Stomach (tissue), 9 donors: ENCODE measurements around the gene ANKRD33. TPM values are rescaled to one million over a fixed set of nuclear protein-coding genes. Genes with fewer than 3 reads are reported as not detected.

Experiments used
- DNase-seq, 2 donors: peaks; one replicate each; pipeline versions ENCODE4 v3.0.0 to v3.0.0-alpha.2; 2013 to 2019
- H3K27ac ChIP-seq, 5 donors: fragments of 200-600 bp in 4 of 5; sonication (generic) in 4 of 5; one replicate each; pipeline ENCODE4 v1.5.1; 2013 to 2019; ENCODE audit warnings: mild to moderate bottlenecking in 1 of 5, moderate library complexity in 1 of 5
- H3K27me3 ChIP-seq, 3 donors: fragments of 200-600 bp; sonication (generic); one replicate each; pipeline ENCODE4 v1.5.1; 2017 to 2019; ENCODE audit warnings: mixed run types in 1 of 3
- H3K36me3 ChIP-seq, 4 donors: fragments of 200-600 bp; sonication (generic); 1 replicate in 3 of 4; 2 replicates in 1 of 4; pipeline ENCODE4 v1.5.1; 2016 to 2019
- H3K4me1 ChIP-seq, 4 donors: fragments of 200-600 bp; sonication (generic); one replicate each; pipeline ENCODE4 v1.5.1; 2016 to 2019
- H3K4me3 ChIP-seq, 4 donors: fragments of 200-600 bp; sonication (generic) in 3 of 4; one replicate each; pipeline ENCODE4 v1.5.1; 2016 to 2019; ENCODE audit warnings: mild to moderate bottlenecking in 1 of 4
- H3K9me3 ChIP-seq, 4 donors: fragments of 200-600 bp; sonication (generic); one replicate each; pipeline ENCODE4 v1.5.1; 2016 to 2019
- EP300 ChIP-seq: sonication (generic); formaldehyde crosslinking; IDR thresholded peaks from one replicate; pipeline ENCODE4 v1.6.1; 2017; ENCODE audit warnings: antibody characterized with exemption
- POLR2A ChIP-seq, 4 donors: fragments of 450-650 bp; IDR thresholded peaks; one replicate each; pipeline ENCODE4 v1.6.1; 2016; ENCODE audit warnings: antibody characterized with exemption in 4 of 4, control low read depth in 2 of 4, mild to moderate bottlenecking in 1 of 4, moderate library complexity in 1 of 4
- POLR2AphosphoS5 ChIP-seq, 3 donors: sonication (generic); formaldehyde crosslinking; IDR thresholded peaks; one replicate each; pipeline ENCODE4 v1.6.1; 2016; ENCODE audit warnings: antibody characterized with exemption in 3 of 3
- WGBS, 5 donors: extraction: QIAGEN DNeasy Blood & Tissue Kit in 3 of 5; methylation state at CpG; one replicate each; pipeline versions ENCODE4 v1.1.5 to v1.1.7; 2013 to 2018; 5-methylcytosine and 5-hydroxymethylcytosine counted together
- intact Hi-C: fragments of 100-400 bp; cut with DNase I; formaldehyde crosslinking; loops from one replicate; pipeline ENCODE4 v1.15.1; 2023; ENCODE audit warnings: low total_unique reads
- polyA plus RNA-seq, 3 donors: library from polyadenylated mRNA; stranded (reverse); fragments of 200-250 nt; gene quantifications; one replicate each; pipeline ENCODE4 v1.2.3, GENCODE V29; 2013
- total RNA-seq, 5 donors: library from RNA; depleted of rRNA; stranded (reverse); fragments of >200 nt; gene quantifications; one replicate each; pipeline versions ENCODE4 v1.1.0 to v1.2.3, GENCODE V29; 2014 to 2016
- TF ChIP-seq, protein P1 (sequence below), 7 experiments: fragments of 450-650 bp in 4 of 7; fragments of 200-600 bp in 3 of 7; sonication (generic) in 3 of 7; IDR thresholded peaks; one replicate each; pipeline ENCODE4 v1.5.1; 2016 to 2019; ENCODE audit warnings: antibody characterized with exemption in 7 of 7, control low read depth in 2 of 7, mild to moderate bottlenecking in 1 of 7
- donor health status: healthy with polysubstance abuse.
- donor health status: Bipolar disorder and iron deficiency.
- donor health status: healthy.

Gene ANKRD33
- total and polyA plus RNA-seq, 8 donors: not detected

DNA sequence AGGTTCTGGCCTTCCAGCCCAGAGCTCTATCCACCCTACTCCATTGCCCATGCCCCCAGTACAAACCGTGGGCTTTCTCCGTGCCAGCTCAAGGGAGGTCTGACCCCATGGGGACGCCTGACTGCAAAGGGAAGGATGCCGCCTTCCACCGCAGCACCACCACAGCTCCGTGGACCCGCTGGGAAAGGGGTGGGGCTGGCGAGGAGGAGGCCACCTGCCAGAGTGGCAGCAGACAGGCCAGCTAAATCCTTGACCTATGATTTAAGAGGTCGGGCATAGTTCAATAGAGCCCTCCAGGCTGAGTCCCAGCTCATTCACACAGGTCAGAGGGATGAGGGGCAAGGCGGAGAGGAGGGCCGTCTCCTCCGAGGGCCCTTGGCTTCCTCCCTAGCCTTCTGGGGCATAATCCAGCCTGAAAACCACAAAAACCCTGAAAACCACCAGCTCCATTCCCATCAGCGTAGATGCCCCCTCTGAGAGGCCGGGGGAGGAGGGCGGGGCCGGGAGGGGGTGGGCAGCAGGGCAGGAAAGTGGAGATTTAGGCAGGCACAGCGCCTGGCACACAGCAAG, 24.5 kb upstream of the ANKRD33 start:
- Histone ChIP-seq H3K27ac (no peak overlapping the region), H3K4me3 (peak overlapping the region; percentile 20 to 43 (median 32)), H3K9me3 (no peaks in the 10 kb centered on the region), H3K27me3 (peaks cover 0 to 77% (median 31%) of the 10 kb centered on the region in 3 donors), H3K4me1 (peaks cover 15 to 22% (median 17%) of the 10 kb centered on the region in 4 donors), H3K36me3 (no peaks in the 10 kb centered on the region)
- WGBS, 5 donors: 22 to 42% (median 27%) methylated on average over 12 to 17 of the region's 17 CpGs
- no peak for TF ChIP-seq POLR2AphosphoS5 (IDR thresholded peaks at IDR 0.05)
- no peak for TF ChIP-seq POLR2A (IDR thresholded peaks at IDR 0.05)
- TF ChIP-seq, protein P1, sequence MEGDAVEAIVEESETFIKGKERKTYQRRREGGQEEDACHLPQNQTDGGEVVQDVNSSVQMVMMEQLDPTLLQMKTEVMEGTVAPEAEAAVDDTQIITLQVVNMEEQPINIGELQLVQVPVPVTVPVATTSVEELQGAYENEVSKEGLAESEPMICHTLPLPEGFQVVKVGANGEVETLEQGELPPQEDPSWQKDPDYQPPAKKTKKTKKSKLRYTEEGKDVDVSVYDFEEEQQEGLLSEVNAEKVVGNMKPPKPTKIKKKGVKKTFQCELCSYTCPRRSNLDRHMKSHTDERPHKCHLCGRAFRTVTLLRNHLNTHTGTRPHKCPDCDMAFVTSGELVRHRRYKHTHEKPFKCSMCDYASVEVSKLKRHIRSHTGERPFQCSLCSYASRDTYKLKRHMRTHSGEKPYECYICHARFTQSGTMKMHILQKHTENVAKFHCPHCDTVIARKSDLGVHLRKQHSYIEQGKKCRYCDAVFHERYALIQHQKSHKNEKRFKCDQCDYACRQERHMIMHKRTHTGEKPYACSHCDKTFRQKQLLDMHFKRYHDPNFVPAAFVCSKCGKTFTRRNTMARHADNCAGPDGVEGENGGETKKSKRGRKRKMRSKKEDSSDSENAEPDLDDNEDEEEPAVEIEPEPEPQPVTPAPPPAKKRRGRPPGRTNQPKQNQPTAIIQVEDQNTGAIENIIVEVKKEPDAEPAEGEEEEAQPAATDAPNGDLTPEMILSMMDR (IDR thresholded peaks at IDR 0.05): no peak
- TF ChIP-seq EP300: no peak
- peak in 1 of 2 donors; percentile 24 for DNase-seq
- intact Hi-C loops: no loop called here

DNA sequence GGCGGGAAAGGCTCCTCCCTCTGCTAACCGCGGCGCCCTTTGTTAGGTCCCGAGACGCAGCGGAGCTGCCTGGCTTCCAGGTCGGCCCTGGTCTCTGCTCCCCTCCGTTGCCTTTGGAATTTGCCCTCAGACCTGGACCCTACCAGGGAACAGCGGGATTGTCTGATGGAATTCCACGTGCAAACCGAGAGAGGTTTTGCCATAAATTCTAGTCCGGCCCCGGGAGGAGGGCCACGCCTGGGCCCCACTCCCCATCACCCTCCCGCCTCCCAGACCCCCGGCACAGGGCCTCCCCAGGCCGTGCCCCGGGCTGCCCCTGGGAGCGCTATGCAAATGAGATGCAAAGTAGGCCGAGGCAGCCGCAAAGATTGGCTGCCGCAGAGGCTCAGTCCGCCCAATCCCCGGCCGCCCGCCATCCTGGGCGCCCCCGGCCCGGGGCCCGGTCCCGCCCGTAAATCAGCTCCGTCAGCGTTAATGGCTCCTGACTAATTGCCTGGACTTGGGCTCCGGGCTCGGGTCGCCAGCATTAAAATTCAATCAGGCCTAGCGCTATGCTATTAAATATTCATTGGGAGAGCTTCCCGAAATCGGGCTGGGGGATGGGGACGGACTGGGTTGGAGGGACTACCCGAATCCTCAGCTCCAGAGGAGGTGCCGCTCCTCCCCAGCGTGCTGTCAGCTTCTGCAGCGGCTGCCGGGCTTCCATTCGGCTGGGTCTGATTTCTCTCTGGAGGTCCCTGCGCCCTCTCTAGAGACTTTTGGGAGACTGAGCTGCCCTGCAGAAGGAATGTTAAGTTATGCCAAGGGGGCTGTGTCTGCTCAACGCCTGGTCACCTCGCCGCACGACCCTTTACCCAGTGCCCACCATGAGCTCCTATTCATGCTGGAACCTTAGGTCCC, 23.7 kb upstream of the ANKRD33 start:
- Histone ChIP-seq H3K27me3 (peaks cover 0 to 79% (median 39%) of the 10 kb centered on the region in 3 donors), H3K9me3 (no peaks in the 10 kb centered on the region)
- peak in 1 of 2 donors; percentile 83 for DNase-seq

DNA sequence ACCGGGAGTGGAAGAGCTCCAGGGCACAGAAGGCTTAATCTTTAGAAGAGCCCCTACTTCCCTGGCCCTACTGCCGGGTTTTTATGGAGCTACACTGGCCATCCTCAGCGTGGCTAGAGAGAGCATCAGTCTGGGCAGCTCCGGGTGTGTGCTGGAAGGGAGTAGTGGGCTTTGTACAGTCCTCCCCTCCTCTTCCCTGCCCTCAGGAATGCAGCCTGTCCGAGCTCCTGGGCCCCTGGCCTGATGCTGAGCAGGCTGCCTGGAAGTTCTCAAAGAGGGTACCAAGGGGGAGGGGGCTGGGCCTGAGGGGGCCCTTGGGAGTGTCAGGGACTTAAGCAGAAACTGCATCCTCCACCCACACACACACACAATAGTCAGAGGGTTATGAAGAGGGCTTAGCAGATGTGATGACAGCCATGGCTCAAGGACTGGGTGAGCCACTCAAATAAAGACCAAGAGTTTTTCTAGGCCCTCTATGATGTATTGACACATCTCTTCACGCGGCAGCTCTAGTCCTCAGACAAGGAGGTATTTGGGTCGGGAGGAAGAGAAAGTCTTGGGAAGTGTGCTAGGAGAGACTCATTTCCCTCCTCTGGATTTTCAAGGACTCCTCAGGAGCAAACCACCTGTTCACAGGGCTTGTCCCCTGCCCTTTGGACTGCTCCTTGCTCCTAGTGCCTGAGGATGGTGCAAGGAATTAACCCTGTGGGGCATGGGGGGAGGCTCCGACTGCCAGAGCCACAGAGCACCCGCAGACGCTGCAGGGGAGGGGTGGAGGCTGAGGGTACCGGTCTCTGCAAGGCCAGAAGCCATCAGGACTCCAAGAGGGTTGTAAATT, 22.9 kb upstream of the ANKRD33 start:
- Histone ChIP-seq H3K4me1 (peaks cover 23 to 35% (median 30%) of the 10 kb centered on the region in 4 donors), H3K27me3 (peaks cover 0 to 82% (median 47%) of the 10 kb centered on the region in 3 donors), H3K9me3 (no peaks in the 10 kb centered on the region), H3K4me3 (peak overlapping the region in 1 of 4 donors; percentile 43), H3K36me3 (no peaks in the 10 kb centered on the region), H3K27ac (no peak overlapping the region)
- 72 to 80% (median 77%) methylated on average over 10 to 12 of the region's 12 CpGs for whole genome bisulfite sequencing, 5 donors
- DNase-seq: peak in 1 of 2 donors; percentile 62
- intact Hi-C loops: no loop called here
- TF ChIP-seq POLR2AphosphoS5 (IDR thresholded peaks at IDR 0.05) (no peak), POLR2A (IDR thresholded peaks at IDR 0.05) (no peak), EP300 (no peak)
- TF ChIP-seq, protein P1 (IDR thresholded peaks at IDR 0.05): no peak

More for the DNA sequence above, 23.7 kb upstream of the ANKRD33 start:
- H3K36me3 ChIP-seq: no peaks in the 10 kb centered on the region
- peak overlapping the region; percentile 20 to 43 (median 32) for H3K4me3 ChIP-seq
- peaks cover 18 to 29% (median 24%) of the 10 kb centered on the region in 4 donors for H3K4me1 ChIP-seq
- 12 to 36% (median 14%) methylated on average over 22 to 53 of the region's 53 CpGs for WGBS, 5 donors
- intact Hi-C loops: no loop called here
- no peak for TF ChIP-seq POLR2A (IDR thresholded peaks at IDR 0.05)
- no peak for TF ChIP-seq POLR2AphosphoS5 (IDR thresholded peaks at IDR 0.05)
- TF ChIP-seq, protein P1 (IDR thresholded peaks at IDR 0.05): no peak
- no peak for TF ChIP-seq EP300
- H3K27ac ChIP-seq: no peak overlapping the region

DNA sequence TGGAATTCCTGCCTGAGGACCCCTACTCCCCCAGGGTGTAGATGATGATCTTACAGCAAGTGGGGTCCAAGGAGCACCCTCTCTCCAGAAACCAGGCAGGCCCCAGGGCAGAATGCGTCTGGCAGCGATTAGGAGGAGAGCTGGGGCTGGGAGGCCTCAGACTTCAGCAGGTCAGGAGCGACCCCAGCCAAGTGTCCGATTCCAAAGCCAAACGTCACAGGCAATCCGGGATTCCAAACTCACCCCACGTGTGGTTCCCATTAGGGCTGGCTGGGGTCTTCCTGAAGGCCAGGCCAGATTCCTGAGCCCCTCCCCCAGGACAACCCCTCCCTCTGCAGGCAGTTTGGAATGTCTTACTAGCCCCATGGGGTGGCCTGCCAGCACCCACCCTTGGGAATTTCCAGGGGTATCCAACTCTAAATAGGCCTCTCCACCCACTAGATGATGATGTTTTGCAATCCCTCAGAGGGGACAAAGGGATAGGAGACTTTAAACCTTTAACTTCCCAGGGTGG, 22.1 kb upstream of the ANKRD33 start:
- TF ChIP-seq, protein P1 (IDR thresholded peaks at IDR 0.05): no peak
- no peak for TF ChIP-seq EP300
- no peak for TF ChIP-seq POLR2AphosphoS5 (IDR thresholded peaks at IDR 0.05)
- TF ChIP-seq POLR2A (IDR thresholded peaks at IDR 0.05): no peak
- H3K27ac ChIP-seq: no peak overlapping the region
- peak in 1 of 2 donors; percentile 38 for DNase-seq
- no peaks in the 10 kb centered on the region for H3K36me3 ChIP-seq
- H3K27me3 ChIP-seq: peaks cover 0 to 89% (median 48%) of the 10 kb centered on the region in 3 donors
- no peak overlapping the region for H3K4me3 ChIP-seq
- WGBS, 5 donors: 87 to 99% (median 91%) methylated on average over 3 to 7 of the region's 7 CpGs
- intact Hi-C loops: no loop called here
- peaks cover 23 to 35% (median 30%) of the 10 kb centered on the region in 4 donors for H3K4me1 ChIP-seq
- H3K9me3 ChIP-seq: no peaks in the 10 kb centered on the region
